ENCODE measurements around the gene WDR36. TPM values are rescaled to one million over a fixed set of nuclear protein-coding genes. Genes with fewer than 3 reads are reported as not detected.
A peak's percentile ranks its signal among the peaks of the same experiment; 100 is the strongest.

Gene WDR36
- total and polyA plus RNA-seq, 2 of the 8 experiments (the other 6 are each of a cell fraction or from before 2014, with no cell fraction given): 9.3 to 41.8 TPM

DNA sequence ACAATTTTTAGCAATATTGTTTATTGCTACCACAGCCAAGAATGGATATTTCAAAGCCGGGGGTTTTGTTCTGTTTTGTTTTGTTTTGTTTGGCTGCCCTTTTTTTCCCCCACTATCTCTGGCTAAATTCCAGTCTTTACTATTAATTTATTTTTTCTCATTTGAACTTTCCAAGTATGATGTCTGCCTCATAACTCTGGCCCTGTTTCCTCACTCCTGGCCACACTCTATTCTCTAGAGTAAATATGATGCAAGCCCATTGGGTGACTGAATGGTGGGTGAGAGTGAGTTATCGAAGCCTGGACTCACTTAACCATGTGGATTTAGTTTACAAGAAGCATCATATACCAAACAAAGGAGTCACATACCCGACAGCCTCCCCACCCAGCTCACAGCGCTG lies 41.9 kb downstream of the WDR36 start:
- DNase-seq (ENCODE audit: low read depth in 1 of 2, low spot score in 2 of 2) (no peak), FAIRE-seq (no peak)
- POLR2A ChIA-PET (ENCODE audit: partially characterized antibody): interaction anchor here (1.3 kb wide), 1 partner anchor 42 kb away, joined by 3 read pairs; the partner anchor contains the start of gene WDR36
- no peak overlapping the region for H3K18ac ChIP-seq (ENCODE audit: extremely low read depth, low read length)
- H3K4ac ChIP-seq (replicated peaks; ENCODE audit: insufficient read length, low read depth, low read length): no peak overlapping the region
- H2BK12ac ChIP-seq (ENCODE audit: low read depth, low read length): no peak overlapping the region
- H3K9me3 ChIP-seq (ENCODE audit: insufficient read depth in 2 of 2, low read depth in 1 of 2, low read length in 1 of 2): no peaks in the 10 kb centered on the region
- no peaks in the 10 kb centered on the region for H3K27me3 ChIP-seq (replicated peaks in 1 of 4; ENCODE audit: control insufficient read depth in 3 of 4, extremely low read depth in 1 of 4, insufficient read depth in 3 of 4, low read length in 3 of 4)
- TF ChIP-seq SAP30 (IDR thresholded peaks at IDR 0.05; ENCODE audit: insufficient read depth, insufficient replicate concordance, low read length): no peak
- TF ChIP-seq, protein P1, sequence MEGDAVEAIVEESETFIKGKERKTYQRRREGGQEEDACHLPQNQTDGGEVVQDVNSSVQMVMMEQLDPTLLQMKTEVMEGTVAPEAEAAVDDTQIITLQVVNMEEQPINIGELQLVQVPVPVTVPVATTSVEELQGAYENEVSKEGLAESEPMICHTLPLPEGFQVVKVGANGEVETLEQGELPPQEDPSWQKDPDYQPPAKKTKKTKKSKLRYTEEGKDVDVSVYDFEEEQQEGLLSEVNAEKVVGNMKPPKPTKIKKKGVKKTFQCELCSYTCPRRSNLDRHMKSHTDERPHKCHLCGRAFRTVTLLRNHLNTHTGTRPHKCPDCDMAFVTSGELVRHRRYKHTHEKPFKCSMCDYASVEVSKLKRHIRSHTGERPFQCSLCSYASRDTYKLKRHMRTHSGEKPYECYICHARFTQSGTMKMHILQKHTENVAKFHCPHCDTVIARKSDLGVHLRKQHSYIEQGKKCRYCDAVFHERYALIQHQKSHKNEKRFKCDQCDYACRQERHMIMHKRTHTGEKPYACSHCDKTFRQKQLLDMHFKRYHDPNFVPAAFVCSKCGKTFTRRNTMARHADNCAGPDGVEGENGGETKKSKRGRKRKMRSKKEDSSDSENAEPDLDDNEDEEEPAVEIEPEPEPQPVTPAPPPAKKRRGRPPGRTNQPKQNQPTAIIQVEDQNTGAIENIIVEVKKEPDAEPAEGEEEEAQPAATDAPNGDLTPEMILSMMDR (IDR thresholded peaks at IDR 0.05; ENCODE audit: control extremely low read depth in 1 of 3, insufficient read depth in 1 of 3, low read depth in 1 of 3, low read length in 3 of 3): no peak
- no peak for TF ChIP-seq SIN3A (conservative IDR thresholded peaks at IDR 0.05 in 1 of 2, IDR thresholded peaks at IDR 0.05 in 1 of 2; ENCODE audit: low read depth in 1 of 2, low read length in 2 of 2)
- TF ChIP-seq FOSL1 (IDR thresholded peaks at IDR 0.05; ENCODE audit: insufficient read depth, low read depth, low read length): no peak
- no peak for TF ChIP-seq YY1 (IDR thresholded peaks at IDR 0.05; ENCODE audit: low read depth, low read length)
- no peaks in the 10 kb centered on the region for H3K36me3 ChIP-seq (ENCODE audit: control insufficient read depth in 2 of 4, insufficient read depth in 4 of 4, low read length in 3 of 4)
- H3K4me2 ChIP-seq (ENCODE audit: insufficient read depth in 1 of 2, low read depth in 2 of 2, low read length in 2 of 2): no peak overlapping the region
- H3K4me3 ChIP-seq (ENCODE audit: extremely low read depth in 1 of 4, insufficient read depth in 2 of 4, low read depth in 3 of 4, low read length in 4 of 4): no peak overlapping the region
- H3K56ac ChIP-seq (replicated peaks; ENCODE audit: insufficient read length, low read depth, low read length): no peak overlapping the region
- no peak overlapping the region for H2AK5ac ChIP-seq (ENCODE audit: low read depth, low read length)
- no peak overlapping the region for H2BK5ac ChIP-seq (ENCODE audit: low read depth, low read length)
- no peak overlapping the region for H2BK120ac ChIP-seq (replicated peaks; ENCODE audit: low read depth, low read length)
- no peak overlapping the region for H4K91ac ChIP-seq (replicated peaks; ENCODE audit: insufficient read length, low read length)
- H4K8ac ChIP-seq (ENCODE audit: extremely low read depth, insufficient read depth, low read length): no peak overlapping the region
- no peaks in the 10 kb centered on the region for H3K23me2 ChIP-seq (ENCODE audit: low read depth, low read length)
- no peaks in the 10 kb centered on the region for H3K79me2 ChIP-seq (ENCODE audit: control insufficient read depth in 1 of 2, insufficient read depth in 2 of 2, low read length in 2 of 2)
- no peak overlapping the region for H3K14ac ChIP-seq (ENCODE audit: insufficient read length)
- H2AFZ ChIP-seq (ENCODE audit: low read length): no peak overlapping the region
- no peak overlapping the region for H3K27ac ChIP-seq (ENCODE audit: low read depth, low read length)
- H3K79me1 ChIP-seq (ENCODE audit: low read depth, low read length): no peaks in the 10 kb centered on the region
- no peak overlapping the region for H3K9ac ChIP-seq (replicated peaks in 1 of 4; ENCODE audit: extremely low read depth in 1 of 4, low read depth in 3 of 4, low read length in 3 of 4)
- H2BK15ac ChIP-seq (ENCODE audit: low read length): no peak overlapping the region
- CTCF ChIA-PET (ENCODE audit: partially characterized antibody): interaction anchor here (1.6 kb wide), 1 partner anchor 89 kb away, joined by 3 read pairs; no protein-coding TSS in a partner anchor
- no peak overlapping the region for H4K5ac ChIP-seq (ENCODE audit: insufficient read length, low read depth, low read length)
- no peaks in the 10 kb centered on the region for H4K20me1 ChIP-seq (replicated peaks in 1 of 2; ENCODE audit: control insufficient read depth in 1 of 2, insufficient read depth in 2 of 2, low read length in 2 of 2)
- peaks cover 3 to 14% (median 7%) of the 10 kb centered on the region in 4 experiments for H3K4me1 ChIP-seq (replicated peaks in 1 of 4; ENCODE audit: control insufficient read depth in 3 of 4, insufficient read depth in 4 of 4, low read length in 3 of 4)
- WGBS, 2 experiments (ENCODE audit: extremely low coverage in 1 of 2, insufficient coverage in 1 of 2, insufficient read length in 1 of 2, insufficient replicate concordance in 2 of 2, low coverage in 1 of 2, low lambda C conversion rate in 2 of 2, missing lambda C conversion rate in 1 of 2): 97% methylated on average over 4 of the region's 4 CpGs; no CpG with 5 or more reads in 1 of the 2 experiments
- H2BK20ac ChIP-seq (ENCODE audit: low read length): peak overlapping the region; percentile 38; the same call in 1 of the 2 replicates
- H3K23ac ChIP-seq (ENCODE audit: insufficient read length): no peak overlapping the region
